MM.1S (cell line): ENCODE data around the gene CASKIN1.

ENCODE experiments used
- CTCF ChIP-seq: fragments of 300-600 bp; sonication (generic); IDR thresholded peaks from 2 replicates; pipeline ENCODE4 v1.5.1; 2016; ENCODE audit warnings: antibody characterized with exemption, low read length, mixed read lengths
- EZH2 ChIP-seq: fragments of 300-600 bp; sonication (generic); optimal IDR thresholded peaks from 2 replicates; pipeline ENCODE3; 2017; ENCODE audit warnings: low read depth, mild to moderate bottlenecking, antibody characterized with exemption, low read length, mixed read lengths
- EZH2phosphoT487 ChIP-seq: fragments of 300-600 bp; sonication (generic); IDR thresholded peaks from 2 replicates; pipeline ENCODE4 v1.6.1; 2018; ENCODE audit warnings: antibody characterized with exemption, low read length

DNA sequence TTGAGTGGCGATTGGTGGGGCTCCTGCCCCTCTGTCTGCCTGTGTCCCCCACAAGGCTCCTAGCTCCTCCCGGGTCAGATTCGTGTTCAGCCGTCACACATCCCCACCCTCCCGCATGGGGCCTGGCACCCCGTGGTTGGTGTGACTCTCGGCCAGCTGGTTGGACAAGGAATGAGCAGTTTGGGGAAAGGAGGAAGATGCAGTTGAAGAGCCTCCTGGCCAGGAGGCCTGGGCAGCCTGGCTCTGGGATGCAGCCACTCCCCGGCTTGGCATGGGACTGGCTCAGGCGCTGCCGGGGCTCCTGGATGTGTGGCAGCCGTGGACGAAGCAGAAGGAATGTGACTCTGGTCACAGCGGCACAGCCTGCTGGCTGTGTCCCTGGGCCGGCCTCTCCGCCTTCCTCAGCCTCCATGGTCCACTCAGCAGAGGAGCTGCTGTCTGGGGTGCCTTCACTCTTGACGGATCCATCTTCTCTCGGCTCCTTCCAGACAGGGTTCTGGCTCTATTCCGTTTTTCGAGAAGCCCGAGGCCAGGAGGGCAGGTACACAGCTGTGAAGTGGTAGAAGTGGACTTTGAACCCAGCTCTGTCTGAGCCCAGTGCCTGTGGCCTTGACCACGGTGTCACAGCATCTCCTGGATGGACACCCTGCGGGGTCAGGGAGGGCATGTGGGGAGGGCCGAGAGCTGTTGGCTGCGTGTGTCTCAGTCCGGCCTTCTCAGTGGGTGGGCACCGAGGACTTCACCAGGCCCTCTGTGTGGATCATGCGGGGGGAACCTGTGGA lies 38.7 kb downstream of the CASKIN1 start:
- no peak for TF ChIP-seq CTCF
- no peak for TF ChIP-seq EZH2
- TF ChIP-seq EZH2phosphoT487 = no peak
